ENCODE results near the gene PRPF19. TPM values are rescaled to one million over a fixed set of nuclear protein-coding genes. Genes with fewer than 3 reads are reported as not detected.

The PRPF19 gene
- total and polyA plus RNA-seq, 9 of the 15 experiments (the other 6 are each of a cell fraction or from before 2014, with no cell fraction given): 9.4 to 212 (median 73.2) TPM

DNA sequence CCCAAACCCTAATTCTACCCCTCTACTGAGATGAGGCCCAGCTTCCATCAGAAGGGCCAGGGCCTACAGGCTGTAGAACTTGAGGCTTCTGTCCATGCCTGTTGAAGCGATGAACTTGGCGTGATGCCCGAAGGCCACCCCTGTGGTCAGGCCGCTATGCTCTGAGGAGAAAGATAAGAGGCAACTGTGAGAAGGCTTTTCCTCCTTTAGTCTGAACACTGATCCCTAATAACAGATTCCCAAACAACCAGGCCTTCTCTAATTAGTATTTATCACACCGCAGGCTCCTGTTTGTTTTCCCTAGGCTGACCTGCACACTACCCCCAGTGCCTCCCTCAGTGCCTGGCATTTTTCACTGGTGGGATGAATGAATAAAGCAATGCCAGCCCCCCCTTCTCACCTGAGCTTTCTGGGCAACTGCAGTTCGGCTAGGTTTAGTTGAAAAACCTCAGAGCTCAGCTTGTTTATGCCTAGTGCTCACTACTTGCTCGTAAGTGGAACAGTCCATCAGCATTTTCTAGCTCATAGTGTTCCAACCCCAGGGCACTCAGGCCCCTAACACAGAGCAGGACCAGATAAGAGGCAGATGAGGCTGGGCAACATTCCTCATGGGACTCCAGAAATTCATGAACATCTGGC lies 15.2 kb downstream of the PRPF19 start (continued):
- TF ChIP-seq, protein P1, sequence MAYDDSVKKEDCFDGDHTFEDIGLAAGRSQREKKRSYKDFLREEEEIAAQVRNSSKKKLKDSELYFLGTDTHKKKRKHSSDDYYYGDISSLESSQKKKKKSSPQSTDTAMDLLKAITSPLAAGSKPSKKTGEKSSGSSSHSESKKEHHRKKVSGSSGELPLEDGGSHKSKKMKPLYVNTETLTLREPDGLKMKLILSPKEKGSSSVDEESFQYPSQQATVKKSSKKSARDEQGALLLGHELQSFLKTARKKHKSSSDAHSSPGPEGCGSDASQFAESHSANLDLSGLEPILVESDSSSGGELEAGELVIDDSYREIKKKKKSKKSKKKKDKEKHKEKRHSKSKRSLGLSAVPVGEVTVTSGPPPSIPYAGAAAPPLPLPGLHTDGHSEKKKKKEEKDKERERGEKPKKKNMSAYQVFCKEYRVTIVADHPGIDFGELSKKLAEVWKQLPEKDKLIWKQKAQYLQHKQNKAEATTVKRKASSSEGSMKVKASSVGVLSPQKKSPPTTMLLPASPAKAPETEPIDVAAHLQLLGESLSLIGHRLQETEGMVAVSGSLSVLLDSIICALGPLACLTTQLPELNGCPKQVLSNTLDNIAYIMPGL (CRISPR knock-in tag; IDR thresholded peaks at IDR 0.05): no peak
- no peak for TF ChIP-seq PCBP1 (IDR thresholded peaks at IDR 0.05; ENCODE audit: low read depth, low read length, poor library complexity, severe bottlenecking)
- TF ChIP-seq ILK (tag; IDR thresholded peaks at IDR 0.05; ENCODE audit: borderline replicate concordance, low read depth): no peak
- peak; percentile 89 for TF ChIP-seq TCF3 (CRISPR knock-in tag; IDR thresholded peaks at IDR 0.05)
- peak; percentile 66; the same call in 1 of the 2 replicates for TF ChIP-seq L3MBTL2 (IDR thresholded peaks at IDR 0.05)
- no peak for TF ChIP-seq CAMTA2 (CRISPR knock-in tag; conservative IDR thresholded peaks at IDR 0.05)
- TF ChIP-seq ZNF780A (CRISPR knock-in tag; IDR thresholded peaks at IDR 0.05): no peak
- TF ChIP-seq, protein P2, sequence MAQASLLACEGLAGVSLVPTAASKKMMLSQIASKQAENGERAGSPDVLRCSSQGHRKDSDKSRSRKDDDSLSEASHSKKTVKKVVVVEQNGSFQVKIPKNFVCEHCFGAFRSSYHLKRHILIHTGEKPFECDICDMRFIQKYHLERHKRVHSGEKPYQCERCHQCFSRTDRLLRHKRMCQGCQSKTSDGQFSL (CRISPR knock-in tag; IDR thresholded peaks at IDR 0.05): peak; percentile 82; the same call in 1 of the 2 replicates
- TF ChIP-seq, protein P2 (tag; IDR thresholded peaks at IDR 0.05): no peak
- TF ChIP-seq, protein P3, sequence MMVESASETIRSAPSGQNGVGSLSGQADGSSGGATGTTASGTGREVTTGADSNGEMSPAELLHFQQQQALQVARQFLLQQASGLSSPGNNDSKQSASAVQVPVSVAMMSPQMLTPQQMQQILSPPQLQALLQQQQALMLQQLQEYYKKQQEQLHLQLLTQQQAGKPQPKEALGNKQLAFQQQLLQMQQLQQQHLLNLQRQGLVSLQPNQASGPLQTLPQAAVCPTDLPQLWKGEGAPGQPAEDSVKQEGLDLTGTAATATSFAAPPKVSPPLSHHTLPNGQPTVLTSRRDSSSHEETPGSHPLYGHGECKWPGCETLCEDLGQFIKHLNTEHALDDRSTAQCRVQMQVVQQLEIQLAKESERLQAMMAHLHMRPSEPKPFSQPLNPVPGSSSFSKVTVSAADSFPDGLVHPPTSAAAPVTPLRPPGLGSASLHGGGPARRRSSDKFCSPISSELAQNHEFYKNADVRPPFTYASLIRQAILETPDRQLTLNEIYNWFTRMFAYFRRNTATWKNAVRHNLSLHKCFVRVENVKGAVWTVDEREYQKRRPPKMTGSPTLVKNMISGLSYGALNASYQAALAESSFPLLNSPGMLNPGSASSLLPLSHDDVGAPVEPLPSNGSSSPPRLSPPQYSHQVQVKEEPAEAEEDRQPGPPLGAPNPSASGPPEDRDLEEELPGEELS (CRISPR knock-in tag; IDR thresholded peaks at IDR 0.05; ENCODE audit: borderline replicate concordance): no peak
- no peak for TF ChIP-seq ETV5 (CRISPR knock-in tag; IDR thresholded peaks at IDR 0.05; ENCODE audit: low read depth)
- TF ChIP-seq MIER1 (IDR thresholded peaks at IDR 0.05; ENCODE audit: low read depth): no peak
- no peak; the same call in 1 of the 2 replicates for TF ChIP-seq FOXM1 (IDR thresholded peaks at IDR 0.05; ENCODE audit: low read depth)
- no peak for TF ChIP-seq FOXM1 (CRISPR knock-in tag; IDR thresholded peaks at IDR 0.05; ENCODE audit: low read depth)
- TF ChIP-seq, protein P4, sequence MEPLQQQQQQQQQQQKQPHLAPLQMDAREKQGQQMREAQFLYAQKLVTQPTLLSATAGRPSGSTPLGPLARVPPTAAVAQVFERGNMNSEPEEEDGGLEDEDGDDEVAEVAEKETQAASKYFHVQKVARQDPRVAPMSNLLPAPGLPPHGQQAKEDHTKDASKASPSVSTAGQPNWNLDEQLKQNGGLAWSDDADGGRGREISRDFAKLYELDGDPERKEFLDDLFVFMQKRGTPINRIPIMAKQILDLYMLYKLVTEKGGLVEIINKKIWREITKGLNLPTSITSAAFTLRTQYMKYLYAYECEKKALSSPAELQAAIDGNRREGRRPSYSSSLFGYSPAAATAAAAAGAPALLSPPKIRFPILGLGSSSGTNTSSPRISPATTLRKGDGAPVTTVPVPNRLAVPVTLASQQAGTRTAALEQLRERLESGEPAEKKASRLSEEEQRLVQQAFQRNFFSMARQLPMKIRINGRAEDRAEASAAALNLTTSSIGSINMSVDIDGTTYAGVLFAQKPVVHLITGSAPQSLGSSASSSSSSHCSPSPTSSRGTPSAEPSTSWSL (CRISPR knock-in tag; IDR thresholded peaks at IDR 0.05; ENCODE audit: borderline replicate concordance): no peak
- TF ChIP-seq, protein P5, sequence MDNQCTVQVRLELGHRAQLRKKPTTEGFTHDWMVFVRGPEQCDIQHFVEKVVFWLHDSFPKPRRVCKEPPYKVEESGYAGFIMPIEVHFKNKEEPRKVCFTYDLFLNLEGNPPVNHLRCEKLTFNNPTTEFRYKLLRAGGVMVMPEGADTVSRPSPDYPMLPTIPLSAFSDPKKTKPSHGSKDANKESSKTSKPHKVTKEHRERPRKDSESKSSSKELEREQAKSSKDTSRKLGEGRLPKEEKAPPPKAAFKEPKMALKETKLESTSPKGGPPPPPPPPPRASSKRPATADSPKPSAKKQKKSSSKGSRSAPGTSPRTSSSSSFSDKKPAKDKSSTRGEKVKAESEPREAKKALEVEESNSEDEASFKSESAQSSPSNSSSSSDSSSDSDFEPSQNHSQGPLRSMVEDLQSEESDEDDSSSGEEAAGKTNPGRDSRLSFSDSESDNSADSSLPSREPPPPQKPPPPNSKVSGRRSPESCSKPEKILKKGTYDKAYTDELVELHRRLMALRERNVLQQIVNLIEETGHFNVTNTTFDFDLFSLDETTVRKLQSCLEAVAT (IDR thresholded peaks at IDR 0.05): peak in 1 of 2 experiments; percentile 86; a peak in 2 of 4 replicates
- TF ChIP-seq, protein P6, sequence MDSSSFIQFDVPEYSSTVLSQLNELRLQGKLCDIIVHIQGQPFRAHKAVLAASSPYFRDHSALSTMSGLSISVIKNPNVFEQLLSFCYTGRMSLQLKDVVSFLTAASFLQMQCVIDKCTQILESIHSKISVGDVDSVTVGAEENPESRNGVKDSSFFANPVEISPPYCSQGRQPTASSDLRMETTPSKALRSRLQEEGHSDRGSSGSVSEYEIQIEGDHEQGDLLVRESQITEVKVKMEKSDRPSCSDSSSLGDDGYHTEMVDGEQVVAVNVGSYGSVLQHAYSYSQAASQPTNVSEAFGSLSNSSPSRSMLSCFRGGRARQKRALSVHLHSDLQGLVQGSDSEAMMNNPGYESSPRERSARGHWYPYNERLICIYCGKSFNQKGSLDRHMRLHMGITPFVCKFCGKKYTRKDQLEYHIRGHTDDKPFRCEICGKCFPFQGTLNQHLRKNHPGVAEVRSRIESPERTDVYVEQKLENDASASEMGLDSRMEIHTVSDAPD (CRISPR knock-in tag; IDR thresholded peaks at IDR 0.05): no peak
